GM19238 (cell line): ENCODE data around the gene SCUBE1.
"Not testable (repeated sequence)": the region's sequence is repeated elsewhere in the genome, so short reads cannot be mapped to it uniquely, and the experiment has no call there.

Experiments
- DNase-seq: peaks from one replicate; pipeline ENCODE4 v3.0.0; 2011; ENCODE audit warnings: low spot score; ENCODE audit not compliant: insufficient read length

The SCUBE1 gene

DNA sequence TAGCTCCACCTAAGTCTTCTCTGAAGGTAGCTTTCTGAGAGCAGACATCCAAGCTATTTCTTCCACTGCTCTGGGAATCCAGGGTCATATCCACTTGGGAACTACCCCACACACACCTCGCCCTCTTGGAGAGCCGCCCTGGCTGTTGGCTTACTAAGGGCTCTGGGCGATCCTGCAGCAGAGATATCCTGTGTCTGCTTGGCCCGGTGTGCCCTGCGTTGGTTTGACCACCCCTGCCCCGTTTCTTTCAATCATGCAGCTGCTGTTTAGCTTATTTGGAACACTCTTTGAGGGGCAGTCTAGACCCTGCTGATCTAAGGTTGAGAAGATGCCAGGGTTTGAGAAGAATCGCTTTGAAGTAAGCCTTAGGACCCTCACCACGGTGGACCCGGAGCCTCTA, 17.4 kb upstream of the SCUBE1 start:
- no peak for DNase-seq

DNA sequence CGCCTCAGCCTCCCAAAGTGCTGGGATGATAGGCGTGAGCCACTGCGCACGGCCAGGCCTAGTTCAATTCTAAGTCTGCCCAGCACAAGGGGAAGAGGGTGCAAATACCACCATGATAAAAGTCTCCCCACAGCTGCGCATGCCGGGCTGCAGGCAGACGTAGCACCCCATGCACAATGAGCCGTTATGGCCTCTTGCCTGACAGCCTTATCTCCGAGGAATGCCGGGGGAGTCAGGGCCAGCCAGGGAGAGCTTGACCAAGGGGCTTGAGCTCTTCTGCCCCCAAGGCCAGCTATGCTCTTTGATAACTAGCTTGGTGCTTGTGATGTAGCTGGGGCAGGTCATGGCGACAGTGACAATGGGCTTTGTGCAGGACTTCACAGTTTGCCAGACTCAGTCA, 13.7 kb upstream of the SCUBE1 start:
- no peak for DNase-seq

GRCh38 chr22:43355688-43356087, 12.5 kb upstream of the SCUBE1 start:
- not testable (repeated sequence) for DNase-seq

GRCh38 chr22:43351966-43352345, 8.8 kb upstream of the SCUBE1 start:
- no peak for DNase-seq

GRCh38 chr22:43349636-43350035, 6.5 kb upstream of the SCUBE1 start:
- no peak for DNase-seq

- peak; percentile 71 for DNase-seq
Measured at GRCh38 chr22:43346521-43346929, 3.4 kb upstream of the SCUBE1 start.

GRCh38 chr22:43345761-43346301, 2.7 kb upstream of the SCUBE1 start:
- peak; percentile 41 for DNase-seq

DNA sequence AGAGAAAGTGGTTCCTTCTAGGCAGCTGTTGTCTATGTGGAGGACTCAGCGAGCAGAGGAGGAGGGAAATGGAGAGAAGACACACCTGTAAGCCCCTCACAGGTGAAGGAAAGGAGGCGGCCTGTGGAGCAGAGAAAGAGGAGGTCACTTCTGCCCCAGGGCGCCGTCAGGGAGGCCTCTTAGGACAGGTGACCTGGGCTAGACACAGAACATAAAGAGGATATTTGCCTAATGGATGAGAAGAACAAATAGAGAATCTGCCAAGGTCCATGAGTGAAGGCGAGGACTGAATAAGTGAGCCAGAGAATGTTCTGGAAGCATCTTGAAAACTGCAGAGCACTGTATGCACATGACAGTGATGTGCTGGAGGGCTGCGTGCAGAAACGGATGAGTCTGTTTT, 2.2 kb upstream of the SCUBE1 start:
- no peak for DNase-seq

- DNase-seq, result no peak
Measured at GRCh38 chr22:43344520-43344787, 1.3 kb upstream of the SCUBE1 start.

GRCh38 chr22:43343670-43344519, 723 bp upstream of the SCUBE1 start:
- no peak for DNase-seq

GRCh38 chr22:43342347-43343261, 568 bp downstream of the SCUBE1 start:
- DNase-seq, result no peak

GRCh38 chr22:43341565-43341964, 1.6 kb downstream of the SCUBE1 start:
- no peak for DNase-seq

DNA sequence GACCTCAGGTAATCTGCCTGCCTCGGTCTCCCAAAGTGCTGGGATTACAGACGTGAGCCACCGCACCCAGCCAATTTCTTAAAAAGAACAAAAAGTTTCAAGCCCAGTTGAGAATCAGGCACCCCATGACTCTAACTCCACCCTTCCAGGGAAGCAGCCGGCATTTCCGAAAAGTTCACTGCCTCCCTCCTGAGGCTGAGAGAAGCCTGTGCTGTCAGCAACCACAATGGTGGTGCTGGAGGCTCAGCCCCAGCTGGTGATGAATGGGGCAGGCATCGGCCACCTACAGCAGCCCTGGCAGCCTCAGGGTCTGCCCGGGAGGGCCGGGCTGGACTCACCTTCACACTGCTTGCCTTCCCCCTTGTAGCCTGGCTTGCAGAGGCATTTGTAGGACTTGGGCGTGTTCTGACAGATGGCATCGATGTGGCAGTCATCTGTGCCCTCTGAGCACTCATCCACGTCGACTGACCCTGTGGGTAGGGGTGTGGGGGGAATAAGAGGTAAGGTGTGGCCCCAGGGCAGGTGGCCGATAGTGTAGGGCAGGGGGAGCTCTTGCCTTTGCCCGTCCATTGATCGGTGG, 4.3 kb downstream of the SCUBE1 start:
- DNase-seq, result no peak

GRCh38 chr22:43337946-43338345, 5.2 kb downstream of the SCUBE1 start:
- no peak for DNase-seq

DNA sequence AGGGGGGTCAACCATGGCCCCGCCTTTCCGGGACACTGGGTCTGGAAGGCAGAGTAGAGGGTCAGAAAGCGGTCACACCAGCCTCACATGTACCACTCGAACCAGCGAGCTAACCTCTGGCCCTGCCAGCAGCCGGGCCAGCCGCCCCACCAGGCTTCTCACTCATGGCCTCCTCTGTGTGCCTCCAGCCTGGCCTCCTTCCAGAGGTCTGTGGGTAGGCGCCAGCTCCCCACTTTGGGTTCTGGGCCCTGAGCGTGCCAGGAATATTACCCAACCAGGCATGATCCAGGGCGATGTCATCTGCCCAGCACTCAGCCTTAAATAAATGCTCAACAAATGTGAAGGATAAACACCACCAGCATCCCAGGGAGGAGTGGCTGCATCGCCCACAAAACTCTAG, 5.8 kb downstream of the SCUBE1 start:
- DNase-seq, result no peak

DNA sequence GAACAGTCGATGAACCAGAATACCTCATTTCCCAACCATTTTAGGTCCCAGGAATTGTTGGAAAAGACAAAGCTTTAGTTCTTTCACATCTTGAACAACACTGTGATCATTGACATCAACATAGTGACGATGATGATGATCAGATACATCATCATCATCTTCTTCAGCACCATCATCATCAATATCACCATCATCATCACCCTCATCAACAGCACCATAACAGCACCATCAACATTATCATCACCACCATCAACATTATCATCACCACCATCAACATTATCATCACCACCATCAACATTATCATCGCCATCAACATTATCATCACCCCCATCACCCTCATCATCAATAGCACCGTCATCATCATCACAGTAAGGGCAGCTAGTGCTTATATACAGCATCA, 8.8 kb downstream of the SCUBE1 start:
- DNase-seq, result no peak

GRCh38 chr22:43333978-43334377, 9.2 kb downstream of the SCUBE1 start:
- no peak for DNase-seq

- no peak for DNase-seq
Measured at GRCh38 chr22:43333156-43333555, 10.0 kb downstream of the SCUBE1 start.

- DNase-seq, result no peak
Measured at GRCh38 chr22:43331698-43332097, 11.5 kb downstream of the SCUBE1 start.

GRCh38 chr22:43331069-43331451, 12.1 kb downstream of the SCUBE1 start:
- DNase-seq, result no peak

DNA sequence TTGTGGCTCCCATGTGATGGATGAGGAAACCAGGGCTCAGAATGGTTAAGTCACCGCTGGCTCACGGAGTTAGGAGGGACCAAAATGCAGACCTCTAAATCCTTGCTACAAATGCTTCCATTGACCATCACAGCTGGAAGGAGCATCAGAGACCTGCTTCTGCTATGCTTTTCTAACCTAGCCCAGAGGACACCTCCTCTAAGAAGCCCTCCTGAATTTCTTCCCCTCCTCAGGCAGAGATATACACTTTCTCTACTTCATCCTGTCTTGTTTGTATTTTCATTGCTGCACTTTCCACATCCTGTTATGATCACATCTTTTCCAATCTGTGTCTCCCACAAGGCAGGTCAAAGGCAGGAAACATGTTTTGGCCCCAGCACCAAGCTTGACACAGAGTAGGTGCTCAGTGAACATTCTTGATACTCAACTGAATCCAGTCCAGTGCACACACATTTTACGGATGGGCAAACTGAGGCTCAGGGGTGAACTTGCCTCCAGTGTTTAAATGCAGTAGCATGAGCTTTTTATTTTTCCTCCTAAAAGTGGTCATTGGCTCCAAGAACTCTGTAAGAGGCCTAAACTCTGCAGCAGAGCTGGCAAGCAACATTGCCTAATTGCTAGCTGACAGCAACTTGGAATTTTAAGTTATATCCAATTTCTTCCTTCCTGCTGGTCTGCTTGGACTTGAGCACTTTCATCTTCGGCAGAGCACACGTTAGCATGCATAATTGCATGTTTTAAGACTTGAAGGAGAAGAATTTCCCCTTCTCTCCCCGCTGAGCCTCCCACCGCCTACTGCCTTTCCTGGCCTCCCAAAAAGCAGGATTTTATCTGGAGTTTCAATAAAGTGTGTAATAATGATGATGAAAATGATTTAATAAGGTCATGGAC, 12.7 kb downstream of the SCUBE1 start:
- DNase-seq, result no peak
